ENCODE results near the gene TTC27. TPM values are rescaled to one million over a fixed set of nuclear protein-coding genes. Genes with fewer than 3 reads are reported as not detected.
A peak's percentile ranks its signal among the peaks of the same experiment; 100 is the strongest.

Gene TTC27
- total RNA-seq, 8 experiments from 2014 or later = 11.6 to 41.3 (median 16.5) TPM

GRCh38 chr2:32810909-32811495, 183.2 kb downstream of the TTC27 start:
- in situ Hi-C loops (cut with MboI; ENCODE audit: low pct_unique_long_range_greater_than_20kb in 2 of 9, low sequenced_read_pairs in 9 of 9, unreplicated experiment in 9 of 9) = no loop called here
- Histone ChIP-seq H3K4me1 (replicated peaks in 1 of 2) (no peaks in the 10 kb centered on the region), H3K27ac (no peak overlapping the region), H3K4me3 (no peak overlapping the region)
- 29 to 100% (median 57%) methylated on average over 2 to 4 of the region's 4 CpGs; no CpG with 5 or more reads in 1 of the 10 experiments for WGBS, 10 experiments
- ATAC-seq (replicated peaks in 6 of 8) = peak in 2 of 8 experiments; percentile 24 to 42

DNA sequence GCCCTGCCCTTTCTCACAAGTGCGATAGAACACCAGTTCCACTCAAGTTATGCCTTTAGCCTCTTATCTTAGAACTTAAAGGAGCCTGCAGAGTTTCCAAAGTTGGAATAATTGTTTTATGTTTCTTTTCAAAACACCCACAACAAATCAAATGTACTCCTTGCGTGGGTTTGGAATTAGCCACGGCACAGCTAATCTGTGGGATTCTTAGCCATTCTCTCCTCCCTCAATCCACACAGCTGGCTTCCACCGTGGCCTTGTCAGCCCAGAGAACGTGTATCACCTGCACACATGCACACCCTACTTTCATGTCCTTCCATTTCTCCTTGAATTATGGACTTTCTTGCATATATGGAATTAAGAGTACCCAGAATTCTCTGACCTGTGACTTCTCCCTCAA, 183.8 kb downstream of the TTC27 start:
- Histone ChIP-seq H3K4me3 (no peak overlapping the region), H3K27ac (no peak overlapping the region), H3K4me1 (replicated peaks in 1 of 2) (no peaks in the 10 kb centered on the region)
- 60 to 96% (median 85%) methylated on average over 1 to 5 of the region's 5 CpGs; no CpG with 5 or more reads in 2 of the 10 experiments for WGBS, 10 experiments
- ATAC-seq (replicated peaks in 6 of 8) = peak in 1 of 8 experiments; percentile 24
- in situ Hi-C loops (cut with MboI; ENCODE audit: low pct_unique_long_range_greater_than_20kb in 2 of 9, low sequenced_read_pairs in 9 of 9, unreplicated experiment in 9 of 9) = no loop called here

DNA sequence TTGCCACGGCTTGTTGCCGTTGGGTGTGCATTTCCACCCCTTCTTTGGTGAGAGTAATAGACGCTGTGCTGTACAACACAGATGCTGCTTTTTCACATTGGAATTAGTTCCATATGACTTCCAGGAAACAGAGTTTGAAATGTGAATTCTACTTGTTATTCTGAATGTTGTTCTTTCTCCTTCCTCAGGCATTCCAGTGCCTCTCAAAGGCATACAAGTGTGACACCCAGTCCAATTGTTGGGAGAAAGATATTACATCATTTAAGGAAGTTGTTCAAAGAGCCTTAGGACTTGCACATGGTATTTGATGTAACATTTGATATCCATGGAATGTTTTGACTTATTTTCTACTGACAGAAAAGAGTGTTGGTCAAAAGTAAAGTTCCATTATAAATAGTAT, 184.5 kb downstream of the TTC27 start:
- ATAC-seq (replicated peaks in 6 of 8) = peak in 3 of 8 experiments; percentile 83 to 94 (median 90)
- no peak overlapping the region for H3K27ac ChIP-seq
- WGBS, 10 experiments = 11 to 100% (median 73%) methylated on average over 2 to 3 of the region's 3 CpGs; no CpG with 5 or more reads in 3 of the 10 experiments
- no peaks in the 10 kb centered on the region for H3K4me1 ChIP-seq (replicated peaks in 1 of 2)
- in situ Hi-C loops (cut with MboI; ENCODE audit: low pct_unique_long_range_greater_than_20kb in 2 of 9, low sequenced_read_pairs in 9 of 9, unreplicated experiment in 9 of 9) = no loop called here
- no peak overlapping the region for H3K4me3 ChIP-seq

DNA sequence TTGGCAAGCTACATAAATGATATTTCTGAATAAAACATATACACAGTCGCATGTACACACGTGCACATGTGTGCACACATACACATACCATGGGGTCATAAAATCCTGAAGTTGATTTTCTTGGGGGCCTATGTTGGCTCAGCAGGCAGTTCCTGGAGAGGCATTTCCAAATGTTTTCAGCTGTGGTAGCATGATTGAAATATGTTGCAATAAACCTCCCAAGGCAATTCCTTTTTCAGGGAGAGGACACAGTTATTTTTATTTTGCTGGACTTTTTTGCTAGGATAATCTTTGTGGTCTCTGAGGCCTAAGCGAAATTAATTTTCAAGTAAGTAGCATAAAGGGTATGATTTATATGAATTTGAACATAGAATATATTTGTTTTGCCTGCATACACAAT, 192.2 kb downstream of the TTC27 start:
- Histone ChIP-seq H3K4me3 (no peak overlapping the region), H3K27ac (no peak overlapping the region), H3K4me1 (replicated peaks in 1 of 2) (peaks cover 6 to 9% of the 10 kb centered on the region in 2 donors)
- ATAC-seq (replicated peaks in 6 of 8) = peak in 2 of 8 experiments; percentile 46 to 80
- in situ Hi-C loops (cut with MboI; ENCODE audit: low pct_unique_long_range_greater_than_20kb in 2 of 9, low sequenced_read_pairs in 9 of 9, unreplicated experiment in 9 of 9) = no loop called here
- 0 to 100% (median 95%) methylated on average over 1 to 3 of the region's 3 CpGs; no CpG with 5 or more reads in 2 of the 10 experiments for WGBS, 10 experiments

GRCh38 chr2:32820701-32821100, 192.9 kb downstream of the TTC27 start:
- 88 to 100% (median 100%) methylated on average over 1 of the region's 1 CpG; no CpG with 5 or more reads in 2 of the 10 experiments for WGBS, 10 experiments
- in situ Hi-C loops (cut with MboI; ENCODE audit: low pct_unique_long_range_greater_than_20kb in 2 of 9, low sequenced_read_pairs in 9 of 9, unreplicated experiment in 9 of 9) = no loop called here
- no peak overlapping the region for H3K27ac ChIP-seq
- no peak for ATAC-seq (replicated peaks in 6 of 8)
- no peak overlapping the region for H3K4me3 ChIP-seq
- peaks cover 12 to 15% of the 10 kb centered on the region in 2 donors for H3K4me1 ChIP-seq (replicated peaks in 1 of 2)

GRCh38 chr2:32824070-32824809, 196.4 kb downstream of the TTC27 start:
- ATAC-seq (replicated peaks in 6 of 8) = no peak
- in situ Hi-C loops (cut with MboI; ENCODE audit: low pct_unique_long_range_greater_than_20kb in 2 of 9, low sequenced_read_pairs in 9 of 9, unreplicated experiment in 9 of 9) = no loop called here
- Histone ChIP-seq H3K4me1 (replicated peaks in 1 of 2) (peaks cover 22% of the 10 kb centered on the region in 2 donors), H3K4me3 (no peak overlapping the region), H3K27ac (no peak overlapping the region)
- WGBS, 10 experiments = 42 to 100% (median 89%) methylated on average over 1 to 3 of the region's 3 CpGs

- in situ Hi-C loops (cut with MboI; ENCODE audit: low pct_unique_long_range_greater_than_20kb in 2 of 9, low sequenced_read_pairs in 9 of 9, unreplicated experiment in 9 of 9) = no loop called here
Observed at GRCh38 chr2:32825291-32825712, 197.5 kb downstream of the TTC27 start.

GRCh38 chr2:32830196-32830595, 202.3 kb downstream of the TTC27 start:
- 50 to 100% (median 79%) methylated on average over 1 of the region's 1 CpG; no CpG with 5 or more reads in 2 of the 10 experiments for WGBS, 10 experiments

More at GRCh38 chr2:32825291-32825712, 197.5 kb downstream of the TTC27 start:
- WGBS, 10 experiments = 0 to 65% (median 36%) methylated on average over 1 to 5 of the region's 6 CpGs
- H3K4me1 ChIP-seq (replicated peaks in 1 of 2) = peaks cover 22 to 24% of the 10 kb centered on the region in 2 donors
- ATAC-seq (replicated peaks in 6 of 8) = peak in 5 of 8 experiments; percentile 35 to 68 (median 64)
- H3K4me3 ChIP-seq = no peak overlapping the region
- no peak overlapping the region for H3K27ac ChIP-seq

DNA sequence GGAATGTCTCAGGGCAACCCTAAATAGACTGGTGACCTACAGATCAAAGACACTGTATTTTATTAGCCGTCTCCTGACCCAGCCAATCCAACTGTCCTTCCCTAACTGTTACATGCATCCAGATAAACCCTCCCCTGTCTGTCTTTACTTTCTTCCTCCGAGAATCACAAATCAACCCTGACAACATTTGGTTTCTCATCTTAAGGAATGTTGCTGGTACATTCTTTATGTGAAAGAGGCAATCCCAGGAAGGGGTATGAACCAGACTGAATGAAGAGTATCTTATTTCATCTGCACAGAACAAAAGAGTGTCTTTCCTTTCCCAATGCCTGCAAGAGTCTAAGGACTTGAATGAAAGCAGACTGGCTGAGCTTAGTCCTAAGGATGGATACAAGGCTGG, 205.0 kb downstream of the TTC27 start:
- WGBS, 10 experiments = 40 to 100% (median 67%) methylated on average over 1 to 2 of the region's 2 CpGs; no CpG with 5 or more reads in 1 of the 10 experiments
- no peak overlapping the region for H3K4me3 ChIP-seq
- H3K27ac ChIP-seq = no peak overlapping the region
- peak in 5 of 8 experiments; percentile 34 to 89 (median 67) for ATAC-seq (replicated peaks in 6 of 8)
- in situ Hi-C loops (cut with MboI; ENCODE audit: low pct_unique_long_range_greater_than_20kb in 2 of 9, low sequenced_read_pairs in 9 of 9, unreplicated experiment in 9 of 9) = no loop called here
- H3K4me1 ChIP-seq (replicated peaks in 1 of 2) = peaks cover 13 to 15% of the 10 kb centered on the region in 2 donors

More at GRCh38 chr2:32830196-32830595, 202.3 kb downstream of the TTC27 start:
- Histone ChIP-seq H3K4me3 (no peak overlapping the region), H3K4me1 (replicated peaks in 1 of 2) (peaks cover 28 to 29% of the 10 kb centered on the region in 2 donors), H3K27ac (no peak overlapping the region)
- in situ Hi-C loops (cut with MboI; ENCODE audit: low pct_unique_long_range_greater_than_20kb in 2 of 9, low sequenced_read_pairs in 9 of 9, unreplicated experiment in 9 of 9) = no loop called here
- ATAC-seq (replicated peaks in 6 of 8) = peak in 4 of 8 experiments; percentile 40 to 72 (median 54)

GRCh38 chr2:32833709-32834108, 205.9 kb downstream of the TTC27 start:
- 79 to 100% (median 85%) methylated on average over 1 to 2 of the region's 2 CpGs; no CpG with 5 or more reads in 6 of the 10 experiments for WGBS, 10 experiments
- H3K4me1 ChIP-seq (replicated peaks in 1 of 2) = peaks cover 13 to 15% of the 10 kb centered on the region in 2 donors
- no peak overlapping the region for H3K27ac ChIP-seq
- in situ Hi-C loops (cut with MboI; ENCODE audit: low pct_unique_long_range_greater_than_20kb in 2 of 9, low sequenced_read_pairs in 9 of 9, unreplicated experiment in 9 of 9) = no loop called here
- no peak overlapping the region for H3K4me3 ChIP-seq
- no peak for ATAC-seq (replicated peaks in 6 of 8)

DNA sequence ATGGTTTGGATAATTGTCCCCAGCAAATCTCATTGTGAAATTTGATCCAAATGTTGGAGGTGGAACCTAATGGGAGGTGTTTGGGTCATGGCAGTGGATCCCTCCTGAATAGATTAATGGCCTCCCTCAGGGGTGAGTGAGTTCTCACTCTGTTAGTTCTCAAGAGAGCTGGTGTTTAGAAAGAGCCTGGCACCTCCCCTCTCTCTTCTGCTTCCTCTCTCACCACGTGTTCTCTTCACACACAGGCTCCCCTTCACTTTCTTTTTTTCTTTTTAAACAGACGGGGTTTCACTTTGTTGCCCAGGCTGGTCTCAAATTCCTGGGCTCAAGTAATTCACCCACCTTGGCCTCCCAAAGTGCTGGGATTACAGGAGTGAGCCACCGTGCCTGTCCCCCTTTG, 207.3 kb downstream of the TTC27 start:
- H3K27ac ChIP-seq = no peak overlapping the region
- 10 to 100% (median 43%) methylated on average over 1 to 3 of the region's 3 CpGs; no CpG with 5 or more reads in 1 of the 10 experiments for WGBS, 10 experiments
- no peak overlapping the region for H3K4me3 ChIP-seq
- peaks cover 13% of the 10 kb centered on the region in 2 donors for H3K4me1 ChIP-seq (replicated peaks in 1 of 2)
- in situ Hi-C loops (cut with MboI; ENCODE audit: low pct_unique_long_range_greater_than_20kb in 2 of 9, low sequenced_read_pairs in 9 of 9, unreplicated experiment in 9 of 9) = no loop called here
- ATAC-seq (replicated peaks in 6 of 8) = no peak

DNA sequence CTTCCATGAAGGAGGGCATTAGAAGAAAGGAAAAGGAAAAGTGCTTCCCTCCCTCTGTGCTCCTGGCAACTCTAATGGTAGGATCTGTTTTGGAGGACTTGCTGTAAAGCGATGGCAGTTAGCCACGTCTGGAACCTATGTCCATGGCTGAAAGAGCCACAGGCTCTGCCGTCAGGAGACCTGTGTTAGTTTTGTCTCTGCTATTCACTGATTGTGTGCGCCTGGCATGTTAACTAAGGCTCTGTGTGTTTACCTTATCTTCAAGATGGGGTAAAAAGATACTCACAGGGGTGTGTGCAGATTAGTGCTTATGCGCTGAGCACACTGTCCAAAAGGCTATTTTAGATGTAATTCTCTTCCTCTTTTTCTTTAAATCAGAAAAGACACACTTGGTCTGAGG, 209.1 kb downstream of the TTC27 start:
- Histone ChIP-seq H3K4me3 (no peak overlapping the region), H3K27ac (no peak overlapping the region), H3K4me1 (replicated peaks in 1 of 2) (peaks cover 5 to 13% of the 10 kb centered on the region in 2 donors)
- ATAC-seq (replicated peaks in 6 of 8) = peak in 1 of 8 experiments; percentile 49
- in situ Hi-C loops (cut with MboI; ENCODE audit: low pct_unique_long_range_greater_than_20kb in 2 of 9, low sequenced_read_pairs in 9 of 9, unreplicated experiment in 9 of 9) = no loop called here
- 61 to 100% (median 88%) methylated on average over 1 to 4 of the region's 5 CpGs; no CpG with 5 or more reads in 4 of the 10 experiments for WGBS, 10 experiments

- WGBS, 10 experiments = 53 to 100% (median 68%) methylated on average over 1 to 6 of the region's 7 CpGs; no CpG with 5 or more reads in 3 of the 10 experiments
- ATAC-seq (replicated peaks in 6 of 8) = no peak
- H3K27ac ChIP-seq = no peak overlapping the region
- peaks cover 0 to 3% of the 10 kb centered on the region in 2 donors for H3K4me1 ChIP-seq (replicated peaks in 1 of 2)
- in situ Hi-C loops (cut with MboI; ENCODE audit: low pct_unique_long_range_greater_than_20kb in 2 of 9, low sequenced_read_pairs in 9 of 9, unreplicated experiment in 9 of 9) = no loop called here
- no peak overlapping the region for H3K4me3 ChIP-seq
Observed at GRCh38 chr2:32838418-32838817, 210.6 kb downstream of the TTC27 start.

All from motor neuron (in vitro differentiated cells).